Activated CD8-positive, alpha-beta T cell treated with anti-CD3 and anti-CD28 coated beads, Interleukin-2, amount 10 ng/mL, durations not matched to agents 7 days and 5 days (primary cell): ENCODE results near the gene MEPE. TPM values are rescaled to one million over a fixed set of nuclear protein-coding genes. Genes with fewer than 3 reads are reported as not detected.

ENCODE experiments used
- ATAC-seq: fragments of 150-1000 bp; cut with Tn5 transposase; one replicate; pipeline ENCODE4 v1.10.0; 2021; ENCODE audit warnings: moderate library complexity
- CTCF ChIA-PET: fragments of 350-600 bp; sonication (Branson Sonifier 250); formaldehyde crosslinking; loops from one replicate; lab custom pipeline; 2021; ENCODE audit warnings: antibody characterized with exemption; lab: Charles Lee
- POLR2A ChIA-PET: fragments of 350-600 bp; sonication (Branson Sonifier 250); formaldehyde crosslinking; loops from one replicate; lab custom pipeline; 2021; ENCODE audit warnings: antibody characterized with exemption; lab: Charles Lee
- DNase-seq: peaks from one replicate; pipeline ENCODE4 v3.0.0-alpha.2; 2020
- H3K27ac Mint-ChIP-seq: one replicate; pipeline ENCODE4 v1.8.0; 2021; ENCODE audit warnings: mild to moderate bottlenecking, mixed read lengths
- H3K27me3 Mint-ChIP-seq: one replicate; pipeline ENCODE4 v1.8.0; 2021; ENCODE audit warnings: low read depth, mixed read lengths
- H3K36me3 Mint-ChIP-seq: one replicate; pipeline ENCODE4 v1.8.0; 2021; ENCODE audit warnings: low read depth, mixed read lengths
- H3K4me1 Mint-ChIP-seq: one replicate; pipeline ENCODE4 v1.8.0; 2021; ENCODE audit warnings: low read depth, mixed read lengths
- H3K4me3 Mint-ChIP-seq: one replicate; pipeline ENCODE4 v1.8.0; 2021; ENCODE audit warnings: mild to moderate bottlenecking, mixed read lengths
- H3K9me3 Mint-ChIP-seq: one replicate; pipeline ENCODE4 v1.8.0; 2022; ENCODE audit warnings: mixed read lengths; ENCODE audit not compliant: insufficient read depth
- total RNA-seq, 2 experiments: library from RNA; stranded (reverse); gene quantifications; one replicate each; pipeline ENCODE4 v1.2.3, GENCODE V29; 2021

MEPE gene
- total RNA-seq, 2 experiments from 2014 or later = not detected

DNA sequence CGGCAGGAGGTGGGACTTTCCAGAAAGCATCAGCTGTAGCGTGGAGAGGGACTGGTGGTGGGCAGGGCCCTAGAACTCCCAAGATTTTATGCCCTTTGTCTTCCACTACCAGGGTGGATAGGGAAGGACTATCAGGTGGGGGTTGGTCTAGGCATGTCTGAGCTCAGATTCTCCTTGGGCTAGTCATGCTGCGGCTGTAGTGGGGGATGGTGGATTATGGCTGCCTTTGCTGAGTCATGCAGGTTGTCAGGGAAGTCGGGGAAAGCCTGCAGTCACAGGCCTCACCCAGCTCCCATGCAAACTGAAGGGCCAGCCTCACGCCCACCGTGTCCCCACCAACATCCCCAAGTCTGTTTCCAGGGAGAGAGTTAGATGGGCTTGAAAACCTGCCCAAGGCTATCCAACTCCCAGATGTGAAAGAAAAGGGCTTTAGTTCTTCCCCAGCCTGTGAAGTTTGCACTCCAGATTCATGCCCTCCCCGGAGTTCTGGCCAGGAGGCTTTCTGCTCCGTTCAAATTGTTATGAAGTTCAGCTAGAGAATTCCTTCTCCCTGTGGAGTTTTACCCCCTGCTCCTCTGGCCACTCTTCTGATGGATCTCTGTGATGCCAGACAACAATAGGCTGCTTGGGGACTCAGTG is 13.4 kb upstream of the MEPE start:
- Mint-ChIP-seq H3K4me3 (no peak overlapping the region), H3K4me1 (no peaks in the 10 kb centered on the region), H3K27ac (no peak overlapping the region), H3K36me3 (no peaks in the 10 kb centered on the region), H3K27me3 (peaks cover 12% of the 10 kb centered on the region), H3K9me3 (no peaks in the 10 kb centered on the region)
- ChIA-PET POLR2A (interaction anchor here (0.6 kb wide), 1 partner anchor 209 kb away, joined by 3 read pairs; no protein-coding TSS in a partner anchor), CTCF (no interaction called here)
- ATAC-seq (no peak), DNase-seq (no peak)

DNA sequence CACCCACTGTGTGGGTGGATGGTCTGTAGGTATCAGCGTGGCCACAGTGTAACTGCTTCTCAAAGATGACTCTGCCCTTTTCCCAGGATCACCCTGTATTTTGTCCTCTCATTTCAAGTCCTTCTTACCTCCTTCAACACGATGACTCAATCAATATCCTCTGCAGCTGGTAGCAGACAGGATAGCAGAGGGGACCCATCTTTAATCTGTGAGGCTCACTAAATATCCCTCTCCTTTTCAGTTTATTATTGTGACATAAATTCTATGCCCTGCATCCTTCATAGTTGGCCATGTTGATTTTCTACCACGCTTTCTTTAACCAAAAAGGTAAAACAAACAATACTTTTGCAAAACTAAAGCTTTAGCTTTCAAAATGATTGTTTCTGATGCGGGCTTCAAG is 9.6 kb upstream of the MEPE start:
- H3K4me1 Mint-ChIP-seq = no peaks in the 10 kb centered on the region
- H3K9me3 Mint-ChIP-seq = no peaks in the 10 kb centered on the region
- POLR2A ChIA-PET = no interaction called here
- CTCF ChIA-PET = interaction anchor here (1.5 kb wide), 1 partner anchor 143 kb away, joined by 3 read pairs; no protein-coding TSS in a partner anchor
- no peak for DNase-seq
- H3K36me3 Mint-ChIP-seq = no peaks in the 10 kb centered on the region
- H3K4me3 Mint-ChIP-seq = no peak overlapping the region
- H3K27me3 Mint-ChIP-seq = no peaks in the 10 kb centered on the region
- no peak overlapping the region for H3K27ac Mint-ChIP-seq
- no peak for ATAC-seq

DNA sequence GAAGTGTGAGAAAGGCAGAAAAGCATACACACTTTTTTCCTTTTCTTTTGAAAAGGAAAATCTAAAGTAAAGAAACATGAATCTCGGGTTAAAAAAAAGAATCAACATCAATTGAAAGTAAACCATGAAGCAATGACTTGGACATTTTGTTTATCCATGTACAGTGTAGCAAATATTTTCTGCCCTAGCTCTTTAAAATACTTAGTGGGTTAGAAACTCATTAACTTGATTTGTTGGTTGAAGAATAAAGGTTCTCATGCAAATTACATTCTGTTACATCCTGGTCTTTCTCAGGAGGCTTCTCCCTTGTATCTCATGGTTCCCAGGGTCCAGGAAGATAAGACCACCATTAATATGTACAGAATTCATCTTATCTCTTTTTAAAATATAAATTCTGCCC is 9.0 kb upstream of the MEPE start:
- H3K9me3 Mint-ChIP-seq = no peaks in the 10 kb centered on the region
- H3K27ac Mint-ChIP-seq = no peak overlapping the region
- CTCF ChIA-PET = interaction anchor here (1.5 kb wide), 1 partner anchor 144 kb away, joined by 3 read pairs; no protein-coding TSS in a partner anchor
- H3K4me3 Mint-ChIP-seq = no peak overlapping the region
- no peaks in the 10 kb centered on the region for H3K36me3 Mint-ChIP-seq
- no peaks in the 10 kb centered on the region for H3K4me1 Mint-ChIP-seq
- POLR2A ChIA-PET = no interaction called here
- no peak for ATAC-seq
- peaks cover 2% of the 10 kb centered on the region for H3K27me3 Mint-ChIP-seq
- no peak for DNase-seq

DNA sequence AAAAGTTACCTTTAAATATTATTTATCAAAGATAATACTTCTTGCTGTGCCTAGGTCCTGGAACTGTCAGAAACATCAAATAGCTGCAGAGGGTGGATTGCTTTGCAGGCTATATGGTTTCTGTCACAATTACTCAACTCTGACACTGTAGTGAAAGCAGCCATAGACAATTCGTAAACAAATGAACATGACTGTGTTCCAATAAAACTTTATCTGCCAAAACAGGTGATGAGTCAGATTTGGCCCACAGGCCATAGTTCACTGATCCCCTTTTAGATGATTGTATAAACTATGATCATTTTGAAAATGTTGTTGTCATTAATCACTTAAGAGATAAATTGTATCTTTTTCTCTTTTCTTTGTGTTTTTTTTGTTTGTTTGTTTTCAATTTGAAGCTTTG is 8.4 kb upstream of the MEPE start:
- Mint-ChIP-seq H3K4me1 (no peaks in the 10 kb centered on the region), H3K36me3 (no peaks in the 10 kb centered on the region), H3K27me3 (peaks cover 4% of the 10 kb centered on the region), H3K27ac (no peak overlapping the region), H3K9me3 (no peaks in the 10 kb centered on the region), H3K4me3 (no peak overlapping the region)
- ChIA-PET POLR2A (no interaction called here), CTCF (no interaction called here)
- no peak for DNase-seq
- no peak for ATAC-seq

DNA sequence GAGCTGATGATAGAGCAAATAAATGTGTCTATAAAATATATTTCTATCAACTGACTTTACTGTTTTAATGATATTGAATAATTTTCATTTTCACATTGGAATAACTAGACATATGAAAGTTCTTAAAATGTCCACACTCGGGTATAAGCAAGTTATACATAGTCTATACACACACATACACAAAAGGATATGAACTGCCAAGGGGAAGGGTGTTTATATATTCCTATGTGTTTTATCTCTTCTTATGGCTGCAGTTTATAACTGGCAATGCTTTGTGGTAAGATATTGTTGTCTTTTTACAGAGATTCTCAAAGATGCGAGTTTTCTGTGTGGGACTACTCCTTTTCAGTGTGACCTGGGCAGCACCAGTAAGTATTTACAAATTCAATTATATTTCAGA is 1.6 kb downstream of the MEPE start:
- DNase-seq = no peak
- no peak for ATAC-seq
- Mint-ChIP-seq H3K36me3 (no peaks in the 10 kb centered on the region), H3K4me3 (no peak overlapping the region), H3K27ac (no peak overlapping the region), H3K4me1 (no peaks in the 10 kb centered on the region), H3K27me3 (peaks cover 4% of the 10 kb centered on the region), H3K9me3 (no peaks in the 10 kb centered on the region)
- CTCF ChIA-PET = no interaction called here
- POLR2A ChIA-PET = interaction anchor here (0.9 kb wide), 1 partner anchor 9 kb away, joined by 3 read pairs; no protein-coding TSS in a partner anchor

DNA sequence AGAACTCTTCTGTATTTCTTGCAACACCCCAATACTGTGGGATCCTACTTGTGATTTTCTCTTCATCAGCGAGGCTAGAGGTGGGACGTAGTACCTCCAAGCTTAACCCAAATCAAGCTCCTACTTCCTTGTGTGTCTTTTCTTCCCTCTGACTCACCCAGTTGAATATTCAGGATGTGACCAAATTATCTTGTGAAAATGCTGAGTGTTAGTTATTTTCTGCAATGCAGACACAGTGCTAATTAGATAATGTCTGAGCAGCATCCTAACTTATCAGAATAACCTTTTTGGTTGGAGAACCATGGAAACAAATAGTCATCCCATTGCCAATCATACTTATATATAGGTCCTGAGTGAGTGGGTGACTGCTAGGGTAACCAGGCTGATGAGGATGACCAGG is 2.4 kb downstream of the MEPE start:
- Mint-ChIP-seq H3K4me1 (no peaks in the 10 kb centered on the region), H3K9me3 (no peaks in the 10 kb centered on the region), H3K36me3 (no peaks in the 10 kb centered on the region), H3K27ac (no peak overlapping the region), H3K4me3 (no peak overlapping the region), H3K27me3 (peaks cover 4% of the 10 kb centered on the region)
- DNase-seq (no peak), ATAC-seq (no peak)
- CTCF ChIA-PET = no interaction called here
- POLR2A ChIA-PET = interaction anchor here (0.9 kb wide), 1 partner anchor 9 kb away, joined by 3 read pairs; no protein-coding TSS in a partner anchor

DNA sequence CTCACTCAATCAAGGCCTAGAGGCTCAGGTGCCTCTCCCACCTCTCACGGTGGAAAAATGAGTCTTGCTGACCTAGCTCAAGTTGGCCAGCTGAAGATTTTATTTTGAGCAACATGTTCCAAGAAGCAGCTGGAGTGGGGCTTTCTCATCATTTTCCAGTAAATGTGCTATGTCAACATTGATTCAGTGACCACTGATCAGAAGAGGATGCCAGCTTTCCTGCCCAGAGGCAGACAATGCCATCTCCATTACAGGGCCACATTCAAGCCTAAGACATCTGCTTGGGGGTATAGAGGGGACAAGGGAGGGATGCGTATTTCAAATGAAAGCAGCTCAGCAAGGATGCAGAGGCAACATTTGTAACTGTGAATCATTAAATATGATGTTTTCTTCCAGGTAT is 3.0 kb downstream of the MEPE start:
- ATAC-seq = no peak

DNA sequence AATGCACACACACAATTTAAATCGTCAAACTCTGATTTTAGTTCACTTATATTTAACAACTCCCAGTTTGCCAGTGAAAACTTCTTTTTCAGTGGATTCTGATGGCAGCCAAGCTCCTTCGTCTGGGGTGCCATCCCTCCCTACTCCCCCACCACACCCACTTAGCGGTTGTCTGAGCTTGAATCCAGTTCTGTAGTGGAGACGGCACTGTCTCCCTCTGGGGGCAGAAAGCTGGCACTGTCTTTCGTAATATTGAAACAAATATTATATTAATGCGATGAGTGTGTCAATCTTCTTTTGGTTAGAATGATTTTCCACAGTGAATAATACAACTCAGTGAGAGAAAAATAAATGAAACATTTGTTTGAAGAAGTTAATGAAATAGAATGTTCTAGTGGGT is 5.4 kb downstream of the MEPE start:
- Mint-ChIP-seq H3K4me1 (no peaks in the 10 kb centered on the region), H3K36me3 (no peaks in the 10 kb centered on the region), H3K4me3 (no peak overlapping the region), H3K27ac (no peak overlapping the region), H3K9me3 (no peaks in the 10 kb centered on the region), H3K27me3 (peaks cover 10% of the 10 kb centered on the region)
- ATAC-seq (no peak), DNase-seq (no peak)
- ChIA-PET CTCF (interaction anchor here (0.7 to 1.4 kb wide), 3 partner anchors 10 to 374 kb away, joined by 3 to 13 read pairs (median 4); no protein-coding TSS in a partner anchor), POLR2A (interaction anchor here (0.6 to 0.7 kb wide), 2 partner anchors 9 kb away, joined by 3 to 4 read pairs; no protein-coding TSS in a partner anchor)

More for the DNA sequence above, 3.0 kb downstream of the MEPE start:
- no peak overlapping the region for H3K27ac Mint-ChIP-seq
- no peaks in the 10 kb centered on the region for H3K9me3 Mint-ChIP-seq
- CTCF ChIA-PET = no interaction called here
- no peaks in the 10 kb centered on the region for H3K4me1 Mint-ChIP-seq
- no peak for DNase-seq
- H3K36me3 Mint-ChIP-seq = no peaks in the 10 kb centered on the region
- POLR2A ChIA-PET = no interaction called here
- peaks cover 8% of the 10 kb centered on the region for H3K27me3 Mint-ChIP-seq
- H3K4me3 Mint-ChIP-seq = no peak overlapping the region

DNA sequence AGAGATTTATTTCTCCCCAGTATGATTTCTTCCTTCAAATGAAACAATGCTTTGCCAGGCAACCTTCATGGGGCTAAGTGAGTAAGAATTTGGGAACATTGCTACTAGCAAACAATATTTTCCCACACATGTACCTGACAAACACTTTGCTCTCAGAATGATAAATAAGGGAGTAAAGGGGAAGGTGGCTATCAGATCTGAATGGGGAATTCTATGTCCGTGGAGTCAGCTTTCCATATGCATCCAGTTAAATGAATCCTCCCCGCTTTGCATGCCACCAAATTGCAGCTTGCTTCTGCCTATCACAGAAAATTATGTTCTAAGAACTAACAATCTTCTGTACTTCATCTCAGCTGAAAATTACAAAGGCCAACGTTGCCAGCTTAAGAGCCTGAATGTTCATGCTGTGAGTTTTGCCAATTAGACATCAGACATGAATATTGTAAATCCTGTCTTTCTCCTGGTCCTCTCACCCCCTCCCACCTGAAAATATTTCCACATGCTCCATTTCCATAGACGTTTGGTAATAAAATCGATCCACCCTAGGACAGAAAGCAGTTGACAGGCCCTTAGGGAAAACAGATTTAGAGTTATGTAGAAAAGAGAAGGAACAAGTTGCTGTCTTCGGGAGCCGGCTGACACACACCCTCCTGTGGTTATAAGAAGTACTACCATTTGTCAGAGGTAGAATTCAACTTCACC is 6.3 kb downstream of the MEPE start:
- Mint-ChIP-seq H3K36me3 (no peaks in the 10 kb centered on the region), H3K4me1 (no peaks in the 10 kb centered on the region), H3K9me3 (no peaks in the 10 kb centered on the region), H3K27ac (no peak overlapping the region), H3K4me3 (no peak overlapping the region), H3K27me3 (peaks cover 12% of the 10 kb centered on the region)
- no peak for DNase-seq
- ChIA-PET CTCF (interaction anchor here (0.6 to 1.4 kb wide), 7 partner anchors 9 to 373 kb away, joined by 3 to 13 read pairs (median 4); no protein-coding TSS in a partner anchor), POLR2A (interaction anchor here (0.7 kb wide), 1 partner anchor 8 kb away, joined by 3 read pairs; no protein-coding TSS in a partner anchor)
- ATAC-seq = no peak

DNA sequence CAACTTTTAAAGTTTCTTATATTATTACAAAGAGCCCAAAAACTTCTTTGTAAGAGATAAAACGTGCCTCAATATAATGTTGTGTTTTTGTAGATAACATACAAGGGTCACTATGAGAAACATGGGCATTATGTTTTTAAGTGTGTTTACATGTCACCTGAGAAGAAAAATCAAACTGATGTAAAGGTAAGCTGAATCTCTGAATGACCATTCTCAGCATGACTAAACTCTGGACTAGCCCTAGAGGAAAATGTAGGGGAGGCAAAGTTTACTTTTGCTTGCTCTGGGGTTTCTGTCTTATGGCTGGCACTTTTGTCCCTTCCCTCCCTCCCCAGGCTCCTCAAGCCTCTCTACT is 6.8 kb downstream of the MEPE start:
- Mint-ChIP-seq H3K36me3 (no peaks in the 10 kb centered on the region), H3K4me3 (no peak overlapping the region)
- CTCF ChIA-PET = interaction anchor here (0.8 to 1.2 kb wide), 4 partner anchors 9 to 134 kb away, joined by 3 to 4 read pairs (median 4); no protein-coding TSS in a partner anchor

DNA sequence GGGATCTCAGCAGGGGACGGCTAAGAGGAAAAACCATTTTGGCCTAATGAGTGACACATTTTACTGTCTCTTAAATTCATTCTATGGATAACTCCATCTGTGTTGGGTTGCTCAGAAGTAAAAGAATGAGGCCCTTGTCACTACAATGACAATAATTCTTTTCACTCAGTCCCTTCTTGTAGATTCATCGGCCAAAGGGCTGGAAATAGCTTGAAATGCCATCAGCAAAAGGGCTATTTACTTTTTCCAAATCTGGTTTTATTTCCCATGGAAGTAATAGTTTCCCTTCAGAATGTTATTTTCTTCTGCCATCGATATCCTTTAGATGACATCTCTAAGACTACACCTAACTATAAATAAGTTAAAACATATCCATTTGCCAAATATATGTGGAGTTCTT is 7.4 kb downstream of the MEPE start:
- H3K36me3 Mint-ChIP-seq = no peaks in the 10 kb centered on the region
- H3K27me3 Mint-ChIP-seq = peaks cover 17% of the 10 kb centered on the region
- POLR2A ChIA-PET = no interaction called here
- no peaks in the 10 kb centered on the region for H3K4me1 Mint-ChIP-seq
- H3K9me3 Mint-ChIP-seq = no peaks in the 10 kb centered on the region
- no peak overlapping the region for H3K4me3 Mint-ChIP-seq
- H3K27ac Mint-ChIP-seq = no peak overlapping the region
- DNase-seq = no peak
- ATAC-seq = no peak
- CTCF ChIA-PET = interaction anchor here (1.1 to 1.2 kb wide), 2 partner anchors 8 to 10 kb away, joined by 3 to 4 read pairs; no protein-coding TSS in a partner anchor

More for the DNA sequence above, 6.8 kb downstream of the MEPE start:
- no peak for ATAC-seq
- Mint-ChIP-seq H3K27ac (no peak overlapping the region), H3K27me3 (peaks cover 14% of the 10 kb centered on the region), H3K4me1 (no peaks in the 10 kb centered on the region), H3K9me3 (no peaks in the 10 kb centered on the region)
- DNase-seq = no peak
- POLR2A ChIA-PET = no interaction called here

DNA sequence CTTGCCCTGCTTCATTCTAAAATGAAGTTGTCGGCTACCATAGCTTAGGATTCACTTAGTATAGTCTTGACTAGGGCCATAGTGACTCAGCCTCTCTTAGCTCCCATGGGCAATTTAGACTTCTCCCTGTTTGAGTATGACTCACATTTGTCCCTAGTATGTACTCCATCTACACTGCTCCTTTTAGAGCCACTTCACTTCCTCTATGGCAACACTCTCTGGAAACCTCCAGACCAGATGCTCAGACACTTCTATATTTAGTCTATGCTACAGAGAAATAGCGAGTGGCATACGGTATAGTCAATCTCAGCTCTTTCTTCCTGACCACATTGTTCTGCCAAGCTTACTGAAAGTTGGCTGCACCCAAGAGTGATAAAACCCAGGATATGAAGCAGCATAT is 11.2 kb downstream of the MEPE start:
- Mint-ChIP-seq H3K27me3 (peaks cover 33% of the 10 kb centered on the region), H3K27ac (no peak overlapping the region), H3K9me3 (no peaks in the 10 kb centered on the region), H3K4me3 (no peak overlapping the region), H3K36me3 (no peaks in the 10 kb centered on the region), H3K4me1 (peaks cover 2% of the 10 kb centered on the region)
- CTCF ChIA-PET = interaction anchor here (1.3 kb wide), 1 partner anchor 9 kb away, joined by 6 read pairs; no protein-coding TSS in a partner anchor
- no peak for DNase-seq
- POLR2A ChIA-PET = interaction anchor here (0.7 kb wide), 1 partner anchor 9 kb away, joined by 3 read pairs; no protein-coding TSS in a partner anchor
- no peak for ATAC-seq
